GM12878 (cell line): ENCODE measurements around the gene CDK4. TPM values are rescaled to one million over a fixed set of nuclear protein-coding genes. Genes with fewer than 3 reads are reported as not detected.

Experiments used
- ATAC-seq: fragments of 200-7000 bp; cut with Tn5 transposase; 3 replicates; pipeline ENCODE4 v1.9.1; 2020; ENCODE audit warnings: mild to moderate bottlenecking, moderate library complexity
- BruUV-seq: library from RNA; stranded (reverse); fragments of 400-500 nt; replicated peaks from 2 replicates; lab custom pipeline; 2021; lab: Mats Ljungman, UMichigan
- CTCF ChIA-PET: fragments of 300-600 bp; sonication (Branson Sonifier 250); formaldehyde crosslinking; extraction: SDS; loops from one replicate; lab custom pipeline; 2021; ENCODE audit warnings: inconsistent platforms; lab: Yijun Ruan, JAX
- POLR2A ChIA-PET: fragments of 350-600 bp; formaldehyde crosslinking; extraction: SDS; loops from one replicate; lab custom pipeline; 2021; ENCODE audit warnings: inconsistent platforms; lab: Charles Lee
- RAD21 ChIA-PET: fragments of 300-600 bp; sonication (Branson Sonifier 250); formaldehyde crosslinking; loops from one replicate; lab custom pipeline; 2023; ENCODE audit warnings: antibody characterized with exemption; ENCODE audit not compliant: unreplicated experiment; lab: Charles Lee
- SMC1A ChIA-PET: fragments of 300-600 bp; sonication (Branson Sonifier 250); formaldehyde crosslinking; loops from one replicate; lab custom pipeline; 2023; ENCODE audit not compliant: unreplicated experiment, uncharacterized antibody; lab: Charles Lee
- DNase-seq: peaks from one replicate; pipeline ENCODE4 v3.0.0-alpha.2; 2011; ENCODE audit warnings: low read depth, low spot score
- FAIRE-seq: peaks from 3 replicates; lab custom pipeline; 2011; peaks lifted over from hg19 to GRCh38; lab: Jason Lieb, UNC
- H2AFZ ChIP-seq: 2 replicates; pipeline ENCODE4 v1.6.0; 2011; ENCODE audit warnings: low read depth, low read length, control low read depth; ENCODE audit not compliant: control insufficient read depth
- H3K27ac ChIP-seq: 2 replicates; pipeline ENCODE4 v1.5.1; 2011; ENCODE audit warnings: control low read depth; ENCODE audit not compliant: control insufficient read depth, insufficient read depth
- H3K27me3 ChIP-seq, 2 experiments: replicated peaks in 1 of 2; 2 replicates each; pipeline versions ENCODE4 v1.6.0 to v1.6.1; 2011; ENCODE audit warnings: low read length in 1 of 2; ENCODE audit not compliant: control insufficient read depth in 2 of 2, insufficient read depth in 2 of 2
- H3K36me3 ChIP-seq, 2 experiments: 2 replicates each; pipeline ENCODE4 v1.5.1; 2011; ENCODE audit warnings: low read length in 1 of 2; ENCODE audit not compliant: control insufficient read depth in 2 of 2, insufficient read depth in 2 of 2
- H3K4me1 ChIP-seq: 2 replicates; pipeline ENCODE4 v1.6.1; 2011; ENCODE audit warnings: mild to moderate bottlenecking, low read length, moderate library complexity, mixed read lengths; ENCODE audit not compliant: control insufficient read depth, insufficient read depth
- H3K4me2 ChIP-seq: 2 replicates; pipeline ENCODE4 v1.6.0; 2011; ENCODE audit warnings: control low read depth; ENCODE audit not compliant: control insufficient read depth, insufficient read depth
- H3K4me3 ChIP-seq: fragments of 200-600 bp; sonication (generic); 2 replicates; pipeline ENCODE4 v1.5.1; 2016
- H3K79me2 ChIP-seq: 2 replicates; pipeline ENCODE4 v1.6.0; 2011; ENCODE audit warnings: low read length; ENCODE audit not compliant: control insufficient read depth, insufficient read depth
- H3K9ac ChIP-seq: 2 replicates; pipeline ENCODE4 v1.8.0; 2011; ENCODE audit warnings: low read length, control low read depth, mixed read lengths; ENCODE audit not compliant: control insufficient read depth, insufficient read depth
- H3K9me3 ChIP-seq: replicated peaks from 3 replicates; pipeline ENCODE4 v1.5.1; 2011; ENCODE audit warnings: mild to moderate bottlenecking, low read length; ENCODE audit not compliant: control insufficient read depth, insufficient read depth
- H4K20me1 ChIP-seq: 2 replicates; pipeline ENCODE4 v1.6.0; 2011; ENCODE audit not compliant: control insufficient read depth, insufficient read depth
- BMI1 ChIP-seq: fragments of 450-650 bp; IDR thresholded peaks from 2 replicates; pipeline ENCODE4 v1.6.1; 2016; ENCODE audit warnings: mild to moderate bottlenecking, moderate library complexity, borderline replicate concordance
- EZH2 ChIP-seq: IDR thresholded peaks from 2 replicates; pipeline ENCODE4 v1.6.1; 2012; ENCODE audit warnings: low read depth, mild to moderate bottlenecking, control low read depth, inconsistent platforms, low read length, borderline replicate concordance; ENCODE audit not compliant: control insufficient read depth
- IRF4 ChIP-seq: IDR thresholded peaks from 2 replicates; pipeline ENCODE4 v1.6.1; 2011; ENCODE audit warnings: low read depth, low read length
- LARP7 ChIP-seq: fragments of 450-650 bp; IDR thresholded peaks from 2 replicates; pipeline ENCODE4 v1.6.1; 2017; ENCODE audit warnings: mild to moderate bottlenecking
- POLR2AphosphoS5 ChIP-seq: IDR thresholded peaks from 2 replicates; pipeline ENCODE4 v1.6.1; 2011; ENCODE audit warnings: mild to moderate bottlenecking, low read length, inconsistent platforms
- ZBED1 ChIP-seq: IDR thresholded peaks from 2 replicates; pipeline ENCODE4 v1.6.1; 2016; ENCODE audit warnings: borderline replicate concordance
- ZNF207 ChIP-seq: fragments of 450-650 bp; IDR thresholded peaks from 2 replicates; pipeline ENCODE4 v1.6.1; 2014; ENCODE audit warnings: antibody characterized with exemption, mild to moderate bottlenecking, borderline replicate concordance
- WGBS: methylation state at CpG from one replicate; pipeline ENCODE4 v1.1.6; 2016; ENCODE audit warnings: low lambda C conversion rate; ENCODE audit not compliant: insufficient replicate concordance, insufficient coverage; ENCODE audit errors: missing lambda C conversion rate; 5-methylcytosine and 5-hydroxymethylcytosine counted together
- in situ Hi-C: fragments of 300-500 bp; cut with MboI; formaldehyde crosslinking; loops from 9 replicates; pipeline ENCODE4 v1.14.3; 2018; ENCODE audit warnings: mixed read lengths
- intact Hi-C: fragments of 100-400 bp; cut with micrococcal nuclease; formaldehyde crosslinking; loops from one replicate; pipeline ENCODE4 v1.14.2; 2022; ENCODE audit not compliant: unreplicated experiment
- polyA plus RNA-seq, 11 experiments: library from polyadenylated mRNA; depleted of rRNA in 4 of 11; unstranded in 6 of 11; stranded (reverse) in 5 of 11; fragments of >200 nt; fragmentation: Nextera tagmentation in 4 of 11; fragmentation: Illumina TruSeq in 1 of 11; extraction: Ambion mirVana in 4 of 11; extraction: Trizol in 1 of 11; gene quantifications; 1 replicate in 1 of 11; 2 replicates in 10 of 11; pipeline versions ENCODE4 v1.2.1 to v1.2.3, GENCODE V29; 2011 to 2016; ENCODE audit warnings: inconsistent platforms in 2 of 11, missing spikeins in 2 of 11, low read depth in 1 of 11
- total RNA-seq, 4 experiments: library from RNA; depleted of rRNA in 3 of 4; stranded (reverse); fragments of >200 nt in 3 of 4; fragmentation: Illumina TruSeq in 1 of 4; extraction: Trizol in 1 of 4; gene quantifications; 2 replicates each; pipeline versions ENCODE4 v1.2.1 to v1.2.3, GENCODE V29; 2013 to 2021

CDK4 gene
- total and polyA plus RNA-seq, 10 of the 15 experiments (the other 5 are each of a cell fraction or from before 2014, with no cell fraction given) = 26.1 to 385 (median 221) TPM

DNA sequence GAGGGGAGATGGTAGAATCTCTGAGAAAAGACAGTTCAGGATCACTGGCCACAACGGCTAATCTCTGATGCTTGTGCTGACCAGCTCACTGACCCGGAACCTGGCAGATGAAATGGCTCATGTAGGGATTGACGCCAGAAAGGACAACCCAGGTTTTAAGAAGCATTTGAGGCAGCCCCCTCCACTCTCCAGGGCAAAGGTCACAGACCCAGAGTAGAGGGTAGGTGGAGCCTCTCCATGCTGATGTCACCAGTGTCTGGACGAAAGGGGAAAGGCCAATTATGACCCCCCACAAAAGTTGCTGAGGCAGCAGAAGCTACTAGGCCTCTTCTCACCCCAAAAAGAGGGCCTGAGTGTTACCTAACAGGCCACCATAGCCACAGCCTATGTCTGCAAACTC, 18.6 kb upstream of the CDK4 start (continued):
- no peak for TF ChIP-seq IRF4
- no peak for TF ChIP-seq EZH2
- no peak for TF ChIP-seq LARP7
- TF ChIP-seq ZBED1 = no peak
- TF ChIP-seq ZNF207 = no peak
- TF ChIP-seq POLR2AphosphoS5 = no peak

- no peak overlapping the region for H2AFZ ChIP-seq
- intact Hi-C loops (no loop called here), in situ Hi-C loops (no loop called here)
- peaks cover 0 to 4% of the 10 kb centered on the region in 2 experiments; a peak in 2 of 4 replicates for H3K36me3 ChIP-seq
- H3K4me1 ChIP-seq = peaks cover 23% of the 10 kb centered on the region
- no peaks in the 10 kb centered on the region for H3K79me2 ChIP-seq
- no peaks in the 10 kb centered on the region for H3K9me3 ChIP-seq
- H4K20me1 ChIP-seq = no peaks in the 10 kb centered on the region
- H3K27ac ChIP-seq = no peak overlapping the region
- ATAC-seq (no peak), DNase-seq (no peak), FAIRE-seq (no peak)
- peaks cover 10 to 19% of the 10 kb centered on the region in 2 experiments; a peak in 3 of 4 replicates for H3K27me3 ChIP-seq
- no peak overlapping the region for H3K9ac ChIP-seq
- no peak overlapping the region for H3K4me3 ChIP-seq
- 91% methylated on average over 11 of the region's 11 CpGs for WGBS
- no TSS peak for BruUV-seq
- ChIA-PET RAD21 (no interaction called here), POLR2A (no interaction called here), SMC1A (no interaction called here), CTCF (interaction anchor here (1.2 to 7.3 kb wide), 3 partner anchors 10 to 14 kb away, joined by 4 to 62 read pairs (median 5); partner anchors contain the start of genes MARCHF9 and TSFM)
- H3K4me2 ChIP-seq = no peak overlapping the region
- no peak for TF ChIP-seq BMI1
- TF ChIP-seq, all 136 proteins: peak for 0
These were observed 17.5 kb upstream of the CDK4 start for GRCh38 chr12:57769594-57769993.
